CD14-positive monocyte (primary cell): ENCODE measurements around the gene CSTF2T. TPM values are rescaled to one million over a fixed set of nuclear protein-coding genes. Genes with fewer than 3 reads are reported as not detected.

Experiments used
- DNase-seq, 3 donors: peaks; one replicate each; pipeline ENCODE4 v3.0.0-alpha.2; 2011 to 2022
- H2AFZ ChIP-seq: 2 replicates; pipeline ENCODE4 v1.6.0; 2012; ENCODE audit warnings: mild to moderate bottlenecking, low read depth, low read length, inconsistent platforms; ENCODE audit not compliant: insufficient read depth, poor library complexity, severe bottlenecking
- H3K27ac ChIP-seq, 2 donors: 1 replicate in 1 of 2; 2 replicates in 1 of 2; pipeline ENCODE4 v1.5.1; 2012 to 2013; ENCODE audit warnings: low read length in 2 of 2, control low read depth in 1 of 2, inconsistent platforms in 1 of 2, low read depth in 1 of 2, mild to moderate bottlenecking in 1 of 2
- H3K27me3 ChIP-seq, 2 donors: one replicate each; pipeline versions ENCODE4 v1.6.0 to v1.6.1; 2011 to 2013; ENCODE audit warnings: low read length in 2 of 2; ENCODE audit not compliant: control insufficient read depth in 2 of 2, insufficient read depth in 2 of 2
- H3K36me3 ChIP-seq, 2 donors: replicated peaks in 1 of 2; 1 replicate in 1 of 2; 2 replicates in 1 of 2; pipeline versions ENCODE4 v1.5.1 to v1.6.1; 2012 to 2013; ENCODE audit warnings: low read length in 2 of 2, control low read depth in 1 of 2, inconsistent platforms in 1 of 2, mild to moderate bottlenecking in 1 of 2; ENCODE audit not compliant: insufficient read depth in 2 of 2, control insufficient read depth in 1 of 2
- H3K4me1 ChIP-seq, 2 donors: 1 replicate in 1 of 2; 2 replicates in 1 of 2; pipeline versions ENCODE4 v1.5.1 to v1.6.1; 2012 to 2013; ENCODE audit warnings: low read length in 2 of 2, control low read depth in 1 of 2, inconsistent platforms in 1 of 2, mild to moderate bottlenecking in 1 of 2, moderate library complexity in 1 of 2; ENCODE audit not compliant: insufficient read depth in 2 of 2, control insufficient read depth in 1 of 2
- H3K4me2 ChIP-seq: replicated peaks from 2 replicates; pipeline ENCODE3; 2012; ENCODE audit warnings: low read length, moderate library complexity, mild to moderate bottlenecking; ENCODE audit not compliant: poor library complexity, severe bottlenecking; ENCODE audit errors: extremely low read depth
- H3K4me3 ChIP-seq, 3 experiments: fragments of 200-600 bp in 1 of 3; sonication (generic) in 1 of 3; replicated peaks in 1 of 3; 1 replicate in 2 of 3; 2 replicates in 1 of 3; pipeline ENCODE4 v1.5.1; 2011 to 2013; ENCODE audit warnings: low read length in 3 of 3, mild to moderate bottlenecking in 3 of 3, control low read depth in 2 of 3, low read depth in 2 of 3, inconsistent platforms in 1 of 3, moderate library complexity in 1 of 3
- H3K79me2 ChIP-seq: 2 replicates; pipeline ENCODE4 v1.6.0; 2012; ENCODE audit warnings: mild to moderate bottlenecking, control low read depth, inconsistent platforms, low read length, moderate library complexity; ENCODE audit not compliant: insufficient read depth
- H3K9ac ChIP-seq: 2 replicates; pipeline ENCODE4 v1.6.0; 2017; ENCODE audit warnings: low read length, mild to moderate bottlenecking; ENCODE audit not compliant: insufficient read depth, poor library complexity, severe bottlenecking
- H3K9me3 ChIP-seq, 2 donors: replicated peaks in 1 of 2; 1 replicate in 1 of 2; 2 replicates in 1 of 2; pipeline versions ENCODE4 v1.5.1 to v1.6.1; 2012 to 2013; ENCODE audit warnings: low read length in 2 of 2, control low read depth in 1 of 2; ENCODE audit not compliant: control insufficient read depth in 1 of 2, insufficient read depth in 1 of 2
- H4K20me1 ChIP-seq: 2 replicates; pipeline ENCODE4 v1.6.0; 2012; ENCODE audit warnings: mild to moderate bottlenecking, low read length, control low read depth, moderate library complexity; ENCODE audit not compliant: insufficient read depth
- H3K27ac Mint-ChIP-seq, 7 donors: one replicate each; pipeline ENCODE4 v1.8.0; 2020; ENCODE audit warnings: mild to moderate bottlenecking in 7 of 7, mixed read lengths in 7 of 7, moderate library complexity in 6 of 7, inconsistent platforms in 2 of 7
- H3K27me3 Mint-ChIP-seq, 3 donors: one replicate each; pipeline ENCODE4 v1.8.0; 2021 to 2022; ENCODE audit warnings: low read depth in 3 of 3, mild to moderate bottlenecking in 3 of 3, mixed read lengths in 3 of 3, moderate library complexity in 3 of 3, inconsistent platforms in 1 of 3
- H3K36me3 Mint-ChIP-seq, 2 donors: one replicate each; pipeline ENCODE4 v1.8.0; 2020; ENCODE audit warnings: mixed read lengths in 2 of 2, inconsistent platforms in 1 of 2, mild to moderate bottlenecking in 1 of 2
- H3K4me1 Mint-ChIP-seq: one replicate; pipeline ENCODE4 v1.8.0; 2020; ENCODE audit warnings: mild to moderate bottlenecking, mixed read lengths
- H3K4me3 Mint-ChIP-seq, 2 donors: one replicate each; pipeline ENCODE4 v1.8.0; 2020; ENCODE audit warnings: mild to moderate bottlenecking in 2 of 2, mixed read lengths in 2 of 2, moderate library complexity in 1 of 2
- H3K9me3 Mint-ChIP-seq, 7 donors: one replicate each; pipeline ENCODE4 v1.8.0; 2020 to 2022; ENCODE audit warnings: mixed read lengths in 7 of 7, mild to moderate bottlenecking in 6 of 7, moderate library complexity in 6 of 7, inconsistent platforms in 2 of 7
- WGBS: methylation state at CpG from one replicate; pipeline ENCODE4 v1.1.5; 2013; ENCODE audit warnings: missing lambda C conversion rate; ENCODE audit not compliant: insufficient coverage; 5-methylcytosine and 5-hydroxymethylcytosine counted together
- intact Hi-C, 2 donors: fragments of 100-400 bp; cut with micrococcal nuclease; formaldehyde crosslinking; loops; one replicate each; pipeline versions ENCODE4 v1.15.0 to v1.15.1; 2023
- polyA plus RNA-seq, 3 donors: library from polyadenylated mRNA; depleted of rRNA in 1 of 3; unstranded in 2 of 3; stranded (reverse) in 1 of 3; fragments of 300-500 nt in 2 of 3; fragments of >200 nt in 1 of 3; fragmentation: Illumina TruSeq in 2 of 3; gene quantifications; 1 replicate in 2 of 3; 2 replicates in 1 of 3; pipeline ENCODE4 v1.2.3, GENCODE V29; 2012 to 2021
- TF ChIP-seq, protein P1 (sequence below): fragments of 200-600 bp; IDR thresholded peaks from one replicate; pipeline ENCODE4 v1.8.0; 2022; ENCODE audit warnings: antibody characterized with exemption, mild to moderate bottlenecking

Gene CSTF2T
- polyA plus RNA-seq, 3 donors = 1.7 to 11.0 (median 7.4) TPM

DNA sequence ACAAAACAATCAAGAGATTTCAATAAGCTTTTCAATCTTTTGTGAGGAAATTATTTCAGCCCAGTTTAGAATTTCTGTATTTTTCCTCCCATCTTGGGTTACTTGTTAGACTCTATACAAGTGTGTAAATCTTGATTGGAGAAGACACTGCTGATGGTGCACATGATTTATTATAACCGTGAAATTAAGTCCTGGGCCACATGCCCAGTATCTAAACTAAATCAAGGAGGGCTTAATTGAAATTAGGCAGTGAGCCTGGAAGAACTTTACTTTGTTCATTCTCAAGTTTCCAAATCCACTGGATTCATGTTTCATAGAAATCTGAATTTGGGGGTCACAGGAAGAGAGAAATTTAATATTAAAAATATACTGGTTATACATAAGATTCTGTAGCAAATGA, 44.5 kb downstream of the CSTF2T start:
- no peak overlapping the region for H3K27ac Mint-ChIP-seq
- no peak overlapping the region for H2AFZ ChIP-seq
- peaks cover 0 to 4% (median 3%) of the 10 kb centered on the region in 7 donors for H3K9me3 Mint-ChIP-seq
- no peak overlapping the region for H3K4me2 ChIP-seq
- no peaks in the 10 kb centered on the region for H3K4me1 Mint-ChIP-seq
- no peak overlapping the region for H3K4me3 ChIP-seq
- peaks cover 0 to 4% of the 10 kb centered on the region in 2 donors for H3K9me3 ChIP-seq
- no peak for DNase-seq
- no peaks in the 10 kb centered on the region for H3K36me3 ChIP-seq
- no peak overlapping the region for H3K9ac ChIP-seq
- H3K27ac ChIP-seq = no peak overlapping the region
- no CpG with 5 or more reads among the region's 1 CpG for WGBS
- no peak overlapping the region for H3K4me3 Mint-ChIP-seq
- no peaks in the 10 kb centered on the region for H3K27me3 ChIP-seq
- H3K27me3 Mint-ChIP-seq = no peaks in the 10 kb centered on the region
- intact Hi-C loops = no loop called here
- no peaks in the 10 kb centered on the region for H3K79me2 ChIP-seq
- H3K4me1 ChIP-seq = no peaks in the 10 kb centered on the region
- TF ChIP-seq, protein P1, sequence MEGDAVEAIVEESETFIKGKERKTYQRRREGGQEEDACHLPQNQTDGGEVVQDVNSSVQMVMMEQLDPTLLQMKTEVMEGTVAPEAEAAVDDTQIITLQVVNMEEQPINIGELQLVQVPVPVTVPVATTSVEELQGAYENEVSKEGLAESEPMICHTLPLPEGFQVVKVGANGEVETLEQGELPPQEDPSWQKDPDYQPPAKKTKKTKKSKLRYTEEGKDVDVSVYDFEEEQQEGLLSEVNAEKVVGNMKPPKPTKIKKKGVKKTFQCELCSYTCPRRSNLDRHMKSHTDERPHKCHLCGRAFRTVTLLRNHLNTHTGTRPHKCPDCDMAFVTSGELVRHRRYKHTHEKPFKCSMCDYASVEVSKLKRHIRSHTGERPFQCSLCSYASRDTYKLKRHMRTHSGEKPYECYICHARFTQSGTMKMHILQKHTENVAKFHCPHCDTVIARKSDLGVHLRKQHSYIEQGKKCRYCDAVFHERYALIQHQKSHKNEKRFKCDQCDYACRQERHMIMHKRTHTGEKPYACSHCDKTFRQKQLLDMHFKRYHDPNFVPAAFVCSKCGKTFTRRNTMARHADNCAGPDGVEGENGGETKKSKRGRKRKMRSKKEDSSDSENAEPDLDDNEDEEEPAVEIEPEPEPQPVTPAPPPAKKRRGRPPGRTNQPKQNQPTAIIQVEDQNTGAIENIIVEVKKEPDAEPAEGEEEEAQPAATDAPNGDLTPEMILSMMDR = no peak
- no peaks in the 10 kb centered on the region for H3K36me3 Mint-ChIP-seq
- no peaks in the 10 kb centered on the region for H4K20me1 ChIP-seq

DNA sequence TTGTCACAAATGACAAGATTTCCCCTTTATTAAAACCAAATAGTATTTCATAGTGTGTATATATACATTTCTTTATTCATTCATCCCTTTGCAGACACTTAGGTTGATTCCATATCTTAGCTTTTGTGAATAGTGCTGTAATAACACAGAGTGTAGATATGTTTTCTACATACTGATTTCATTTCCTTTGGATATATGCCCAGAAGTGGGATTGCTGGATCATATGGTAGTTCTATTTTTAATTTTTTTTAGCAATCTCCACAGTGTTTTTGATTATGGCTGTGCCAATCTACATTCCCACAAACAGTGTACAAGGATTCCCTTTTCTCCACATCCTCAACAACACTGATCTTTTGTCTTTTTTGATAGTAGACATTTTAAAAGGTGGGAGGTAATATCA, 46.4 kb downstream of the CSTF2T start:
- Histone ChIP-seq H3K27ac (no peak overlapping the region), H3K4me3 (no peak overlapping the region), H3K9ac (no peak overlapping the region), H3K9me3 (no peaks in the 10 kb centered on the region), H3K4me1 (no peaks in the 10 kb centered on the region), H2AFZ (no peak overlapping the region), H3K79me2 (no peaks in the 10 kb centered on the region), H3K27me3 (no peaks in the 10 kb centered on the region), H4K20me1 (no peaks in the 10 kb centered on the region), H3K36me3 (no peaks in the 10 kb centered on the region), H3K4me2 (no peak overlapping the region)
- Mint-ChIP-seq H3K27me3 (no peaks in the 10 kb centered on the region), H3K36me3 (no peaks in the 10 kb centered on the region), H3K4me3 (no peak overlapping the region), H3K27ac (no peak overlapping the region), H3K9me3 (peaks cover 0 to 4% (median 3%) of the 10 kb centered on the region in 7 donors), H3K4me1 (no peaks in the 10 kb centered on the region)
- TF ChIP-seq, protein P1 = no peak
- no peak for DNase-seq
- intact Hi-C loops = no loop called here
